Measurements from ENCODE around the gene ARHGEF7.

The ARHGEF7 gene

DNA sequence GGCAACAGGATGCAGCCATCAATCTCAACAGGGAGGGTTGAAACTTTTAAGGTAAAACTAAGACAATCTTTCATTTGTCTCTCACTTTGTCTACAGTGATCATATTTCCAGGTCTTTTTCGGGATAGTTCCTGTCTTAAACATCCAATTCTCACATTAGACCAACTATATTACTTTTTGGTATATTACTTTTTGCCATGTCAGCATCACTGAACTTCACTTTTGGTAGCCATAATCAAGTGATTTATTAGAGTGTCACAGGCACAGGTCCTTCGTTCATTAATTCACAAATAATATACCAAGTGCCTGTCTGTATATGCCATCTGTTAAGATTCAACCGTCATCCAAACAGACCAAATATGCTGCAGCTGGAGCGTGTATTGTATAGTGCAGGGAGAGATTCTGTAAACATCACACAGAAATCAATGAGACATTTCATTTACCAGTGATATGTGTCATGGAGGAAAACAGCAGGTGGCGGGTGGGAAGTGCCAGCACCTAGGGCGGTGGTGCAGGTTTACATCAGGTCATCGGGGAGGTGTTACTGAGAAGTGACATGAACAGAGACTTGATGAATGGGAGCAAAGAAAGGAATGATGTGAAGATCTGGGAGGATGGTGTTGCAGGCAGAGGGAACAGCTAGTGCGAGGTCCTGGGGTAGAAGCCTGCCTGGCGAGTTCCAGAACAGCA lies 24.9 kb downstream of the ARHGEF7 start:
- DNase-seq = no peak

DNA sequence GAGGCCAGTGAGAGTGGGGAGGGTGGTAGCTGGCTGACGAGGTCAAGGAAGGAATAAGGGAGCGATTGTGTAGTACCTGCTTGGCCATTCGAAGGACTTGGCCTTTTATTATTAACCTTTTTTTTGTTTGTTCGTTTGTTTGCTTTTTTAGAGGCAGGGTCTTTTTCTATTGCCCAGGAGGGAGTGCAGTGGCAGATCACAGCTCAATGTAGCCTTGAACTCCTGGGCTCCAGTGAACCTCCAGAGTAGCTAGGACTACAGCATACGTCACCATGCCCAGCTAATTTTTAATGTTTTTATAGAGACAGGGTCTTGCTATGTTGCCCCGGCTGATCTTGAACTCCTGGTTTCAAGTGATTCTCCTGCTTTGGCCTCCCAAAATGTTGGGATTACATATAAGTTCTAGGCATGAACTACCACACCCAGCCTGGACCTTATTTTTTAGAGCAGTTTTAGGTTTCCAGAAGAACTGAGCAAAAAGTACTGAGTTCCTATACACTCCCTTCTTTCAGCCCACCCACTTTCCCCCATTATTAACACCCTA lies 25.5 kb downstream of the ARHGEF7 start:
- DNase-seq = no peak

DNA sequence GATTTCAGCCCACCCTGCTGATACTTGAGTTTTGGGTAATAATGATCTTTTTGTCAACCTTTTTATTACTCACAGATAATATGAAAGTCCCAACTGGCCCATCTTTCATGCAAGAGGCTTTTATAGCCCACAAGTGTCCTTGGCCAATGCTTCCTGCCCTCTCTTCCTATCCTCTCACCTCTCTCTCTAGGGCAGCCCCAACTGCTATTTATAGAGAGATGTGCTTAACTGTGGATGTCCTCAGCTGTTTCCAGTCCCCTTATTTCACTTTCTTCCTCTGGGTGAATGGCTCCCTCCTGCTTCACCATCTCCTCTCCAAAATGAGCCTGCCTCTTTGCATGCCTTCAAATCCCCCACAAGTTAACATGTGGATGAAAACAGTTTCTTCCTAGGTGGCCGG lies 27.4 kb downstream of the ARHGEF7 start:
- DNase-seq = no peak

DNA sequence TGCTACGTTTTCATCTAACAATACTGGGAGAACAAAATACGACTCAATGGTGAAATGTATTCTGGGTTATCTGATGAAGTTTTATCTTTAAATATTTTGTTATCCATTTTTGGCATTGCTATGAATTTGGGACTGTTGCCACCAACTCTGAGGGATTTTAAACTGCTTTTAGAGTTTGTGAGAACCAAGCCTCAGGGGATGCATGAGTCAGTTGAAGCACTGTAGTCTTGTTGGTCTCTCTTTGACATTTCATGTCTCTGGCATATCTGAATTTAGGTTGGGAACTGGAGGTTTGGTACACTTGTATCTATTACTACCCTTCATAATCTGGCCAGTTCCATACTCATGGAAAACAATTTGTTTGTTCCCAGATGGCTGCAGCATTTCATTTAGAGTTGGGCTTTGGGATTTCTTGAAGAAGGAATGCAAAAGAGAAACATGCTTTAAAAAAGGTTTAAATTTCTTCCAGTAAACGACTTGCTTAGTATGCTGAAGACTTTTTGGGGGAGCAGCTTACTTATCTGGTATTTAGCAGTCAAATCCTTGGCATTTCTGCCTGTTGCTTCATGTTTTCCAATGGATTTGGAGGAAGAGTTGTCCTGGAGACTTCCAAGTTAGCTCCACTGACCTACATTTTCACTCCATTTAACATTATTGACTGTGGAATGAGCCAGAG lies 28.9 kb downstream of the ARHGEF7 start:
- DNase-seq = no peak

DNA sequence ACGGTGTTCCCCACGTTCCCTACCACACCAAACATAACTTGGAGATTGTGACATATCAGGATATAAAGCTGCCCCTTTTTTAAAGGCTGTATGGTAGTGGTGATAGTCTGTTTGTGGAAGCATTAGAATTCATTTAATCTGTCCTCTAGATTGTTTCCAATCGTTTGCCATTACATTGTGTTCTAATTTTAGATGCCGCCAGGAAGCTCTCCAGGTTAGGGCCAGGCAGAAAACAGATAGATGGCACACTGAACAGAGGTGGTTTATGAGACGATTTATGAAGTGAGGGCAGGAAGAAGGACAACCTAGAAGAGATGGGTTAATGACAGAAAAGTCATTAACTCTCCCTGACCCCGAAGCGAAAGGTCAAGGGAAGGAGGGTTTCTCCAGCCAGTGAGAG lies 30.0 kb downstream of the ARHGEF7 start:
- no peak for DNase-seq

DNA sequence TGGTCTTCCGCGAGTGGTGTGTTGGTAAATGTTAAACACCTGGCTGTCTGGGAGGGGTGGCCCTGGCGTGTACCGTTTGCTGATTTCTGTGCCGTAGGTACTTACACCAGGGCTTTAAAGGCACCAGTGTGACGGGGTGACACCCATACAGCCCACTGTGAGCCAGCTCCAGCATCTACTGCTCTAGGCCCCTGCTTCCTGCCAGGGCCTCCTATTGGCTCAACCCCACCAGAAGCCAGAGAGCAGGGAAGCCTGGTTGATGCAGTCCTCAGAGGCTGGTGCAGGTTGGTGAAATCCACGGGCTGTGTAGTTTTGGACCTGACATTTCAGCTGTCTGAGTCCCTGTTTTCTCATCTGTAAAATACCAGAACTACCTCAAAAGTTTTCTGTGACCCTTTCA lies 30.4 kb downstream of the ARHGEF7 start:
- no peak for DNase-seq

DNA sequence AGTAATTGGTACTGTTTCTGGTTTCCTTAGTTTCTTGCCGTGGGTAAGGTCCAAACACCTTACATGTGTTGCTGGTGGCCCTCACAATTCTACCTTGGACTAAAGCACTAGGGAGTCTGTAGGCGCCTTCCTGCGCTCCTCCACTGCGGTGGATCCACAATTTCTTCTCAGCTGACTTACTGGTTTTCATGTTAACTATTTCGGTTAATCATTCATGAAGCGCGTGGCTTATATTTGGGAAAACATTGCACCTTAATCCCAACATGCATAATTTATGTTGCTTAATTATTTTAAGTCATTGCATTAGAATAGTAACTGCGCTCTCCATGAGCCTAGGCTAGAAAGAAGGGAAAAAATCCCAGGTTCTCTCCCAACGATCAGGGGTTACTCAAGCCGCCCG lies 37.7 kb downstream of the ARHGEF7 start:
- DNase-seq = no peak

DNA sequence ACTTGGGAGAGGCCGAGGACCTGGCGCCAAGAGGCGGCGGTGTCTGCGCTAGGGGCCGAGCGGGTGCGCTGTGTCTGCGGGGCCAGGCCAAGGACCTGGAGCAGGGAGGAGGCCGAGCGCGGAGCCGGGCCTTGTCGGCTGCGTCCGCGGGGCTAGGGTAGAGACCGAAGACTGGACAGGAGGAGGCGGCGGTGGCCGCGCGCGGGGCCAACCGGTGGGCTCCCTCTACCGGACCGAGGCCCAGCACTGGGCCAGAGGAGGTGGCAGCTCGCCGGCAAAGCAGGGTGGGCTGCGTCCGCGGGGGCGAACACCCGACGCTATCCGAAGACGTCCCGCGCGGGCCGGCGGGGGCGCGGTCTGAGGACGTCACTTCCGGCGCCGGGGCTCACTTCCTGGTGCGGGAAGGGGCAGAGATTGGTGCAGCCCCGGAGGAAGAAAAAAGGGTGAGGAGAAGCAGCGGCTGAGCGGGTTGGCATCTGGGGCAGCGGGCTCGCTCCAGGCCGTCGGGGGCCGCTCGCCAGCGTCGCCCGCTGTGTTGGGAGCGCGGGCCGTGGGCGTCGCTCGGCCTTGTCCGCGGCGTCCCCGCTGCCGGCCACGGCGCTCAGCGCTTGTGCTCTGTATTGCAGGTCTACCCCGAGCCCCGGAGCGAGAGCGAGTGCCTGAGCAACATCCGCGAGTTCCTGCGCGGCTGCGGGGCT lies 38.3 kb downstream of the ARHGEF7 start:
- peak; percentile 95 for DNase-seq

DNA sequence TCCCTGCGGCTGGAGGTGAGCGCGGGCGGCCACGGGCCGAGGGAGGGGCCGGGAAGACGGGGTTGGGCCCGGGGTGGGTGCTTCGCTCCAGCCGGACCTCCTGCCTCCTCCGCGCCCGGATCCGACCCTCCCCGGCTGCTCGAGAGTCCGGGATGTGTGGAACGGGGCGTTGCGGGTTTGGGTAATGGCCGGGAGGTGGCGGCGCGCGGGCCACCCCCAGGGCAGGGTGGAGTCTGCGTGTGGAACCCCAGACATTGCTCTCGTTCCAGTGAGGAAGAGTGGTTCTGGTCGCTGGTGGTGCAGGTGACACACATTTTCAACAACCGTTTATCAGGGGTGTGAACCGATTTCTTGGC lies 38.8 kb downstream of the ARHGEF7 start:
- DNase-seq = no peak

DNA sequence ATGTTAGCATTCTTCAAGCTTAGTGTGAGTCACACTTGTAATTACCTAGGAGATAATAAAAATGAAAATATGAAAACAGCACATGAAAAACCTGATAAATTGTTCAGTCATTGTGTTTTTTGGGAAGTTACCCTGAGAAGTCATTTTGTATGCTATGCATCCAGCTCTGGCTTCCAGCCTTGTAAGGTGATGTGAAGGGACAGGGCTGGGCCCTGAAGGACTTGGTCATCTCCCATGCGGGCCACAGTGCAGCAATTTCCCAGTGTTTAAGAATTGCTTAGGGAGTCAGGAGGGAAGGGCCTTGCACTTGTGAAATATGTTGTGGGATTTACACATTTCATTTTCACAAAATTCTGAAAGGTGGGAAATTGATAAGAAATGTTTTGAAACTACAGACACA lies 41.3 kb downstream of the ARHGEF7 start:
- DNase-seq = no peak

DNA sequence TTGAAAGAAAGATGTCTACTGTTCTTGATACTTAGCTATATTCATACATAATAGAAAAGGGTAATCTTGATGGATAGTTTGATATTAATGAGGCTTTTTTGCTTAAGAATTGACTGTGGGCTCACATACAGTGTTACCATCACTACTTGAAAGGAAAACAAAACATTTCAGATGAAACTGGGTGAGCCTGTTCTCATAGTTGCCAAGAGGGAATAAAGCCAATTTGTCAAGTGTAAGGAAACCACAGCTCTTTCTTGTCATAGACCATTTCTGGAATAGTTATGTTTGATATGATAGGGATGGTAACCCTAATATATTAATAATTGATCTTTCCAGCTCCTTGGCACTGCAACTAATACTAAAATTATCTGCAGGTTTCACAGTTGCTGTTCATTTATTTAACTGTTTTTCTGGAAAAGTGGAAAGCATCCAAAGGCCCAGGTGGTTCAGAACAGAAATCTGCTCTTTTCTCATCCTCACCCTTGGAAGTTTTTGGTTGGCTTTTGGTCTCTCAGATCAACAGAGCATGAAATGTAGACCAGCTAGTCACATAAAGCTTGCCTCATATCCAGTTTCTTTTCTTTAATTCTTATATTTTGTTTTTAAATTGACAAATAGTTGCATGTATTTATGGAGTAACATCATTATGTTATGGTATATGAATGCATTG lies 43.2 kb downstream of the ARHGEF7 start:
- no peak for DNase-seq

DNA sequence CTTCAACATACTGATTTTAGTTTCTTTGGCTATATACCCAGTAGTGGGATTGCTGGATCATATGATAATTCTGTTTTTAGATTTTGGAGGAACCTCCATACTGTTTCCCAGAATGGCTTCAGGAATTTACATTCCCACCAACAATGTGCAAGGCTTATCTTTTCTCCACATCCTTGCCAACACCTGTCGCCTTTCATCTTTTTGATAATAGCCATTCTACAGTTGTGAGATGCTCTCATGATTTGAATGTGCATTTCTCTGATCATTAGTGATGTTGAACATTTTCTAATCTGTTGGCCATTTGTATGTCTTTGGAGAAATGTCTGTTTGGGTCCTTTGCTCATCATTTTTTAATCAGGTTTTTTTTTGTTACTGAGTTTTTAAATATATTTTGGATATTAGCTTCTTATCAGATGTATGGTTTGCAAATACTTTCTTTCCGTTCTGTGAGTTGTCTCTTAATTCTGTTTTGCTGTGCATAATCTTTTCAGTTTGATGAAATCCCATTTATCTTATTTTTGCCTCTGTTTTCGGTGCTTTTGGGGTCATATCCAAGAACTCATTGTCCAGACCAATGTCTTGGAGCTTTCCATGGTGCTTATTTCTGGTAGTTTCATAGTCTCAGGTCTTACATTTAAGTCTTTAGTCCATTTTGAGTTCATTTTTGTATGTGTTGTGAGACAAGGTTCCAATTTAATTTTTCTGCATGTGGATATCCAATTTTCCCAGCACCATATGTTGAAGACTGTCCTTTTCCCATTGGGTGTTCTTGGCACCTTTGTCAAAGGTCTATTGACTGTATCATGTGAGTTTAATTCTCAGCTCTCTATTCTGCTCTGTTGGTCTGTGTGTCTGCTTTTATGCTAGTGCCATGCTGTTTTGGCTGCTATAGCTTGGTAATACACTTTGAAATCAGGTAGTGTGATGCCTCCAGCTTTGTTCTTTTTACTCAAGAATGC lies 44.5 kb downstream of the ARHGEF7 start:
- DNase-seq = no peak

DNA sequence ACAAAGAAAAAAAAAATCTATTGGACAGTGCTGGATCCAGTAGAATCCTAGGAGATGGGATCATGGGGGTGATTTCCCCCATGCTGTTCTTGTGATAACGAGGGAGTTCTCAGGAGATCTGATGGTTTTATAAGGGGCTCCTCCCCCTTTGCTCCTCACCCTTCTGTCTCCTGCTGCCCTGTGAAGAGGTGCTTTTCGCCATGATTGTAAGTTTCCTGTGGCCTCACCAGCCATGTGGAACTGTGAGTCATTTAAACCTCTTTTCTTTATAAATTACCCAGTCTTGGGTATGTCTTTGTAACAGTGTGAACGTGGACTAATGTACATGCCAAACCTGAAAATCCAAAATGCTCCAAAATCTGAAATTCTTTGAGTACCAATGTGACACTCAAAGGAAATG lies 45.5 kb downstream of the ARHGEF7 start:
- DNase-seq = no peak

DNA sequence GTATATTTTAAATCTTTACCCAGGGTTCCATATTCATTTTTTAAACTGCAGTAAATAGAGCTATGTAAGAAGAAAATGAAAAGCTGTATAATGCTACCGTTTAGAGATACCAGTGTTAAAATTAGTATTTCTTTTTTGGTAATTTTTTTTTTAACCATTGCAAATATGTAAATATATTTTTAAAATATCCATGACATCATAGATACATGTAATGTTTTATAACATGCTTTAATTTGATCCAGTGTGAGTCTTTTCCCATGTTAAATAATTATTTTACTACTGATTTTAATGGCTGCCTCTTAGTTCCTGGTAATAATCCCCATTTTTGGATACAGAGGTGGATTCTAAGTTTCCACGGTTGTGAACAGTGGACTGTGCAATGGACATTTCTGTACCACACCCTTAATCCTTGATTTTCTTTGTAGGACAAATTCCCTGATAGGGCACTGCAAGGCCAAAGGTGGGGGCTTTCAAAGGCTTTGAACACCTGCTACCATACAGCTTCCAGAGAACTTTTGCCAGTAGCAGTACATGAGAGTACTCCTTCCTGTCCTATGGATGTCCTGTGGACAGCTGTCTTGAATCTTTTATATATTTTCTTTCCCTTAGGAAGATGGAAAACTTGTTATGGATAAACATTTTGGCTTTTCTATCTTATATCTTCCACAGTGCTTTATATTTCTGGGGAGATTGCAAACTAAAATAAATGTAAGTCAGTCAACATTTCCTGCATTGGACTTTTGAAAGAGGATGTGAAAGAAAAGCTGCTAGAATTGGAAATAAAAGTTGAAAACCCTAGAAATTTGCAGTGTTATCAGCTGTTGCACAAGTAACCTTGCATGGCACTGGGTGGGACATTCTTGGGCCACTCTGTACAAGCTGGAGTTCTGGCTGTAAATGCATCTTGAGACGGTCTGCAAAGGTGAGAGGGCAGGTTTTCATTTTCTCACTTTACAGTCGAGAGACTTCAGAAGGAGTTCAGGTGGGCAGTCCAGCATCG lies 46.8 kb downstream of the ARHGEF7 start:
- DNase-seq = no peak

DNA sequence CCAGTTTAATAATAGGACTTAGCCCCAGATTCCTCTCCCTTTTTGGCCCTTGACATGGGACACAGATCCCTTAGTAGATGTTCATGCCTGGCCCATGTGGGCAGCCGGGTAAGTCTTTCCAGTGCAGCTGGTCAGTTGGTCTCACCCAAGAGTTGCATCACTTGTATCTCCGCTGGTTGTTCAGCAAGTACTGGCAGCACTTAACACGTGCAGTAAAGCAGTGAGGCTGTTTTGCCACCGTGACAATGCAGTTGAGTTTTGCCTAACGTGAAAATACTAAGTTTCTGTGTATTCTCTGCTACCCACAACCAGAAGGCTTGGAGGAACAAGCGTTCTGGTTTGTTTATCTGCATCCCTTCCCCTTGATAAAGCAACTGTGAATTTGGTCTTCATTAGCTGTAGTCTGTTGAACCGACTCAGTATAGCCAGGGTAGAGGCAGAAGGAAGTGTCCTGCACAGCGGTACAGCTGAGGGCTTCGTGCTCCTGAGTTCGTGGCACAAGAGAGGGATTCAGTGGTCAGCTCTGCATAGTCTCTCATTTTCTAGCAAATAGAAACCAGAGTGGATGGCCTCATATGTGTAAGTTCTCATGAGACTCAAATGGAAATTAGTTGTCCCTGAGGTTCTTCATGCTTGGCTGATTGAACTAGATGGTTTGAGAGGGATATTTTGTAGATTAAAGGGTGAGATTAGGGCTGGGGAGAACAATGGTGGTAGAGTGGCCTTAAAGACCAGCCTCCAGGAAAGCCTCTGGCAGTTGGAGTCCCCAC lies 50.3 kb downstream of the ARHGEF7 start:
- no peak for DNase-seq

DNA sequence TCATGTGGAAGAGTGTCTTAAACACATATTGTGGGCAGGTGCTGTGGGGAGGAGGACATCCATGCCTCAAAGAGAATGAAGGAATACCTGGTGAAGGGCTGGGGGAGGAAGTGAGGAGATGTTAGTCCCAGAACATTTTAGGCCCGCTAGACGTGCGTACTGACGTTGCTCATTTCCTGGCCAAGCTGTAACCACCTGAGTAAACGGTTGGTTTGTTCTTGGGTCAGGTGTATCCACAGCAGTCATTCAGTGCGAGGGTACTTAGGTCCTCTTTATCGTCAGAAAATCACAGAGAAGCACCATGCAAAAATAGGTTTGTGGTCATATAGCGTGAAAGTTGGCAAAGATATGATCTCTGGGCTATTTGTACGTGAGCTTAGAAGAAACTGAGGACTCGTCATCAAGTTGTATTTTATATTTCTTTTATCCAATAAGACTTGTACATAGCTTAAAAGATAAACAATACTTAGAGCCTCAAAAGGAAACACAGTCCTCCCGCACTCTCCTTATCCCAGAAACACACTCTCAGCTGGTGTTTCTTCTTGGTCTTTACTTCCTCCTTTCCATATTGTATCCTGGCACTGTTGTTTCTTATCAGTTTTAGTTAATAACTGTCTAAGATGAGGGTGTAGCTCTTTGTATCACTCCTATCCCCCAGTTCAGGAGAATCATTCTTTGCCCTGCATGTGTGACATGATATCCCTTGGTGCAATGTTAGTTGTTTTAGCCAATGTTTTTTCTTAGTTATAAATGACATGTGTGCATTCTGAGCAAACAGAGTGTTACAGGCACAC lies 52.0 kb downstream of the ARHGEF7 start:
- no peak for DNase-seq

DNA sequence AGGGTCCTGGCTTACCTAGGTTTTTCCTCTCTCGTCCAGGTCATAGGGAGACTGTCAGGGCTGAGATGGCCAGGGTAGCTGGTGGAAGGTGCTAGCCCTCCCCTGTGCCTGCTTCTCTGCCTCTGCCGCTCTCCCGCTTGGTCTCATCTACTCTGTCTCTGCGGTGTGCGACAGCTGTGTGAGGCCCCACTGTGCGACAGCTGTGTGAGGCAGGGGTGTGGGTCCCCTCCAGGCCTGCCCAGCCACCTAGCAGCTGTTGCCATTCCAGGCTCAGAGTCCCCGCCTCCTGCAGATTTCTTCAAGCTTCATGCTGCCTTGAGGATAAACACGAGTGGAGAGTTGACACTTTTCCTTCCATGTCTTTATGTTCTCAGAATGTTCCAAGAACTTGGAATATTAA lies 53.0 kb downstream of the ARHGEF7 start:
- DNase-seq = no peak

DNA sequence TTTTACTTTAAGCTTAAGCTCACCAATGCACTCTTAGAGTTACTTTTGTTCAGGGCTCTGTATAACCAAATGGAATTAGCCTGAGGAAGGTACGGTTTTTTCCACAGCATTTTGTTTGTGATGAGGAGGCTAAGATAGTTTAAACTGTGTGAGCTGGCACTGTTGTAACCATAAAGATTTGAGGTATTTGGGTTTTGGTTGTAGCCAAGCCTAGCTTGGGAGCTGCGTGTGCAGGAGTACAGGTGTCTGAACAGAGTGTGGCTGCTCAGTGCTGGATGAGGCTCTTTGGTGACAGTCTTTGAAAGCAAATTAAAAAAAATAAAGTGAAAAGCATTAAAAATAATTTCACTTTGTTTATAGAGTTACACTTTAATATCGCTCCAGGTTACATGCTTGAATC lies 56.0 kb downstream of the ARHGEF7 start:
- DNase-seq = no peak

DNA sequence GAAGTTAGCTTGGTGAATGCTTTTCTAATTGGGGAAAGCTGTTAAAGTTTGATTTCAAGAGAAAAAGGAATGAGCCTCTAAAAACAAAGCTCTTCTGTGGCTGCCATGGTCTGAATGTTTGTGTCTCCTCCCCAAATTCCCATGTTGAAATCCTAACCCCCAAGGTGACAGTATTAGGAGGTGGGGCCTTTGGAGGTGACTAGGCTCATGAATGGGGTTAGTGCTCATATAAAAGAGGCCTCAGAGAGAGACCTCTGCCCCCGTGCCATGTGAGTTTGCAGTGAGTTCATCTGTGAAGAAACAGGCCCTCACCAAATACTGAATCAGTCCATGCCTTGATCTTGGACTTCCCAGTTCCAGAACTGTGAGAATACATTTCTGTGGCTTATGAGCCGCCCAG lies 56.5 kb downstream of the ARHGEF7 start:
- DNase-seq = no peak

Data from stimulated activated CD4-positive, alpha-beta T cell treated with anti-CD3 and anti-CD28 coated beads, Interleukin-4, amount 100 ng/mL, for 1 hour (primary cell).